GM23338 (cell line): ENCODE results near the gene MEGF8. TPM values are rescaled to one million over a fixed set of nuclear protein-coding genes. Genes with fewer than 3 reads are reported as not detected.

Experiments used
- ATAC-seq: fragments of 200-7000 bp; cut with Tn5 transposase; 3 replicates; pipeline ENCODE4 v1.9.1; 2020
- DNase-seq: peaks from one replicate; pipeline ENCODE4 v3.0.0-alpha.2; 2015; ENCODE audit warnings: low spot score
- H2AFZ ChIP-seq: fragments of 200-600 bp; sonication (generic); 2 replicates; pipeline ENCODE4 v1.8.0; 2016; ENCODE audit warnings: antibody characterized with exemption, mild to moderate bottlenecking, moderate library complexity
- H3F3A ChIP-seq: fragments of 200-600 bp; sonication (generic); replicated peaks from 2 replicates; pipeline ENCODE4 v1.8.0; 2017; ENCODE audit warnings: antibody characterized with exemption, mixed run types, low read depth
- H3K27ac ChIP-seq: fragments of 200-600 bp; sonication (generic); 2 replicates; pipeline ENCODE4 v1.6.1; 2016; ENCODE audit warnings: low read depth
- H3K27me3 ChIP-seq: fragments of 200-600 bp; sonication (generic); 2 replicates; pipeline ENCODE4 v1.8.0; 2016; ENCODE audit warnings: mild to moderate bottlenecking, mixed run types, moderate library complexity; ENCODE audit not compliant: insufficient read depth
- H3K36me3 ChIP-seq: fragments of 200-600 bp; sonication (generic); 2 replicates; pipeline ENCODE4 v1.8.0; 2016; ENCODE audit warnings: mild to moderate bottlenecking; ENCODE audit not compliant: insufficient read depth
- H3K4me1 ChIP-seq: fragments of 200-600 bp; sonication (generic); 2 replicates; pipeline ENCODE4 v1.8.0; 2016; ENCODE audit warnings: mild to moderate bottlenecking, moderate library complexity; ENCODE audit not compliant: insufficient read depth
- H3K4me2 ChIP-seq: fragments of 200-600 bp; sonication (generic); 2 replicates; pipeline ENCODE4 v1.7.1; 2017; ENCODE audit warnings: mixed run types
- H3K4me3 ChIP-seq: fragments of 200-600 bp; sonication (generic); 2 replicates; pipeline ENCODE4 v1.6.1; 2016; ENCODE audit warnings: mixed run types
- H3K79me2 ChIP-seq: fragments of 200-600 bp; sonication (generic); replicated peaks from 2 replicates; pipeline ENCODE4 v1.8.0; 2017; ENCODE audit warnings: mild to moderate bottlenecking; ENCODE audit not compliant: insufficient read depth
- H3K9me2 ChIP-seq: fragments of 200-600 bp; sonication (generic); 2 replicates; pipeline ENCODE4 v1.8.0; 2017; ENCODE audit not compliant: insufficient read depth
- H4K20me1 ChIP-seq: fragments of 200-600 bp; sonication (generic); replicated peaks from 2 replicates; pipeline ENCODE4 v1.8.0; 2017; ENCODE audit warnings: mild to moderate bottlenecking; ENCODE audit not compliant: insufficient read depth
- H3K27ac Mint-ChIP-seq: 2 replicates; pipeline ENCODE4 v1.8.0; 2020; ENCODE audit warnings: inconsistent platforms, mild to moderate bottlenecking, moderate library complexity, mixed read lengths
- H3K27me3 Mint-ChIP-seq: 3 replicates; pipeline ENCODE4 v1.8.0; 2022; ENCODE audit warnings: low read depth, mild to moderate bottlenecking, moderate library complexity, mixed read lengths, inconsistent platforms; ENCODE audit not compliant: insufficient read depth, poor library complexity
- H3K36me3 Mint-ChIP-seq: 3 replicates; pipeline ENCODE4 v1.8.0; 2021; ENCODE audit warnings: low read depth, mild to moderate bottlenecking, inconsistent platforms, moderate library complexity, mixed read lengths
- H3K4me1 Mint-ChIP-seq: 3 replicates; pipeline ENCODE4 v1.8.0; 2020; ENCODE audit warnings: mild to moderate bottlenecking, inconsistent platforms, mixed read lengths
- H3K4me3 Mint-ChIP-seq: 3 replicates; pipeline ENCODE4 v1.8.0; 2021; ENCODE audit warnings: moderate library complexity, mild to moderate bottlenecking, inconsistent platforms, mixed read lengths
- H3K9me3 Mint-ChIP-seq: 3 replicates; pipeline ENCODE4 v1.8.0; 2020; ENCODE audit warnings: moderate library complexity, mild to moderate bottlenecking, inconsistent platforms, mixed read lengths
- CREB1 ChIP-seq: fragments of 250-450 bp; sonication (Bioruptor Pico); IDR thresholded peaks from 2 replicates; pipeline ENCODE4 v1.5.0; 2020; ENCODE audit warnings: low read depth, mild to moderate bottlenecking, moderate library complexity
- CTCF ChIP-seq, 2 experiments: fragments of 200-600 bp in 1 of 2; sonication (generic) in 1 of 2; conservative IDR thresholded peaks; 2 replicates each; pipeline versions ENCODE4 v1.5.1 to v1.6.1; 2016 to 2017; ENCODE audit warnings: antibody characterized with exemption in 2 of 2, low read depth in 2 of 2, mild to moderate bottlenecking in 2 of 2, moderate library complexity in 1 of 2
- EZH2 ChIP-seq: fragments of 200-600 bp; sonication (generic); IDR thresholded peaks from one replicate; pipeline ENCODE4 v1.8.0; 2017; ENCODE audit warnings: antibody characterized with exemption, mild to moderate bottlenecking, low read depth; ENCODE audit not compliant: unreplicated experiment
- STAT1 ChIP-seq: IDR thresholded peaks from one replicate; pipeline ENCODE4 v1.6.1; 2016; ENCODE audit warnings: antibody characterized with exemption; ENCODE audit not compliant: unreplicated experiment
- ZNF114 ChIP-seq: fragments of 250-450 bp; sonication (Bioruptor Pico); IDR thresholded peaks from 2 replicates; pipeline ENCODE4 v1.5.0; 2020; ENCODE audit warnings: mild to moderate bottlenecking, moderate library complexity
- ZNF331 ChIP-seq: fragments of 250-450 bp; sonication (Bioruptor Pico); IDR thresholded peaks from 2 replicates; pipeline ENCODE4 v1.5.0; 2020; ENCODE audit warnings: low read depth, mild to moderate bottlenecking, moderate library complexity
- polyA plus RNA-seq: library from polyadenylated mRNA; unstranded; fragments of >200 nt; fragmentation: Nextera tagmentation; extraction: Ambion mirVana; gene quantifications from 2 replicates; pipeline ENCODE4 v1.2.1, GENCODE V29; 2016
- total RNA-seq: library from RNA; depleted of rRNA; stranded (reverse); fragments of >200 nt; shearing (Covaris generic); gene quantifications from 2 replicates; pipeline ENCODE4 v1.2.3, GENCODE V29; 2014

The MEGF8 gene
- total and polyA plus RNA-seq, 2 experiments from 2014 or later: 6.2 to 40.5 TPM

DNA sequence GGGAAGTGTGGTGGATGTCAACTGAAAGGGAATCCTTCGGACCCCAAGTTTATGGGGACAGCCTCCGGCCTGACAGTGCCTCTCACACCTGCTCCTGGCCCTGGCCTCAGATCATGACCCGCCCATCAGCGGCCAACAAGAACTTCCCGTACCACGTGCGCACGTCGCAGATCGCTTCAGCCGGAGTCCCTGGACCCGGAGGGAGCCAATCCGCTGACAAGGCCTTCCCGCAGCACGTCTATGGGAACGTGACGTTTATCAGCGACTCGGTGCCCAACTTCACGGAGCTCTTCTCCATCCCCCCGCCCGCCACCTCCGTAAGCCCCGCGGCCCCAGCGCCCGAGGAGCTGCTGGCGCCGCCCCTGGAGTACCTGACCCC is 2.0 kb upstream of the MEGF8 start:
- TF ChIP-seq CREB1 (CRISPR knock-in tag): 0 out of 2 replicates have a peak, but pooled peaks have one; percentile 44
- no peak for TF ChIP-seq ZNF114 (CRISPR knock-in tag)
- TF ChIP-seq STAT1: no peak
- H3K27me3 Mint-ChIP-seq: peaks cover 17% of the 10 kb centered on the region
- DNase-seq: peak; percentile 90

DNA sequence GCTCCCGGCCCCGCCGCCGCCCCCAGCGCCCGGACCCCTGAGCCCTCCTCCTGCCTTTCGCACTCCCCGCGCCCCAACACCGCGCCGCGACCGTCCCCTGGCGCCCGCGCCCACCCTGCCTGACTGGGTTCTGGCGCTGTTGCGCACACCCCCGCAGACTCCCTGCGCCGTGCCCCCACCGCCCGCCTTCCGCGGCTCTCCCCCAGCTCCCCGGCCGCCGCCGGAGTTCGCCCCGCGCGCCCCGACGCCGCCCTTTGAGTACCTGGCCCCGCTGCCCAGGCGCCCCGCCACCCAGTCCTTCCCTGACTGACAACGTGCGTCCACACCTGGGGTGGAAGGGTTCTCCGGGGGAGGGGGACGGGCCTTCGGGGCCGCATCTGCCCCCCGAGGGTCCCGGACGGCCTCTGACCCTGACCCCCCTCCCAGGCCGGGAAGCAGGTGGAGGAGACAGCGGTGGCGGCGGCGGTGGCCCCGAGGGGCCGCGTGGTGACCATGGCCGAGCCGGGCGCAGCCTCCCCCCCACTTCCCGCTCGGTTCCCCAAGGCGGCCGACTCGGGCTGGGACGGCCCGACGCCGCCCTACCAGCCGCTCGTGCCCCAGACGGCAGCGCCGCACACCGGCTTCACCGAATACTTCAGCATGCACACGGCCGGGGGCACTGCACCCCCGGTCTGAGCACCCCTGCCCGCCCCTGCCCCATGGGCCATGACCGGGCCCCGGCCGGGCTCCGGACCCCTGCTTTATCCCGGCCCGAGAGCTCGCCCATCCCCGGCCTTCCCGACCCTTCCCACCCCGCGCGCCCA is 1.4 kb upstream of the MEGF8 start:
- Mint-ChIP-seq H3K27ac (no peak overlapping the region), H3K36me3 (no peaks in the 10 kb centered on the region), H3K4me1 (peaks cover 20% of the 10 kb centered on the region), H3K4me3 (peak overlapping the region; percentile 87), H3K9me3 (no peaks in the 10 kb centered on the region), H3K27me3 (peaks cover 17% of the 10 kb centered on the region)
- Histone ChIP-seq H3K4me3 (peak overlapping the region; percentile 55), H3K79me2 (peaks cover 22% of the 10 kb centered on the region), H3K36me3 (no peaks in the 10 kb centered on the region), H2AFZ (peak overlapping the region; percentile 89), H3K27ac (no peak overlapping the region), H3F3A (peaks cover 6% of the 10 kb centered on the region), H4K20me1 (no peaks in the 10 kb centered on the region), H3K4me1 (0 out of 2 replicates have a peak, but pooled peaks cover 6% of the 10 kb centered on the region), H3K4me2 (peak overlapping the region; percentile 85), H3K27me3 (peaks cover 14% of the 10 kb centered on the region), H3K9me2 (no peaks in the 10 kb centered on the region)
- ATAC-seq (peak; percentile 19), DNase-seq (peak; percentile 70)
- TF ChIP-seq EZH2: peak; percentile 44
- TF ChIP-seq ZNF114 (CRISPR knock-in tag): no peak
- peak in 1 of 2 experiments; percentile 40; a peak in 2 of 4 replicates for TF ChIP-seq CTCF (conservative IDR thresholded peaks at IDR 0.05; ENCODE audit: low read depth in 2 of 2)
- TF ChIP-seq ZNF331 (CRISPR knock-in tag): no peak

More for the DNA sequence above, 2.0 kb upstream of the MEGF8 start:
- Histone ChIP-seq H3K27ac (no peak overlapping the region), H3K27me3 (peaks cover 14% of the 10 kb centered on the region), H2AFZ (peak overlapping the region; percentile 89), H3F3A (peaks cover 6% of the 10 kb centered on the region), H3K4me3 (peak overlapping the region; percentile 55), H3K36me3 (no peaks in the 10 kb centered on the region), H4K20me1 (no peaks in the 10 kb centered on the region), H3K9me2 (no peaks in the 10 kb centered on the region), H3K4me1 (0 out of 2 replicates have a peak, but pooled peaks cover 6% of the 10 kb centered on the region), H3K79me2 (peaks cover 19% of the 10 kb centered on the region), H3K4me2 (peak overlapping the region; percentile 85)
- Mint-ChIP-seq H3K27ac (no peak overlapping the region), H3K9me3 (no peaks in the 10 kb centered on the region), H3K4me3 (peak overlapping the region; percentile 76), H3K36me3 (no peaks in the 10 kb centered on the region), H3K4me1 (peaks cover 16% of the 10 kb centered on the region)
- ATAC-seq: peak; percentile 12
